ENCODE results near the gene ZNF101. TPM values are rescaled to one million over a fixed set of nuclear protein-coding genes. Genes with fewer than 3 reads are reported as not detected.

The ZNF101 gene
- total and polyA plus RNA-seq, 9 of the 15 experiments (the other 6 are each of a cell fraction or from before 2014, with no cell fraction given): 9.6 to 20.3 (median 12.4) TPM

- TF ChIP-seq TSHZ1 (CRISPR knock-in tag; IDR thresholded peaks at IDR 0.05) (no peak), NR2C1 (IDR thresholded peaks at IDR 0.05) (no peak), NR2C1 (tag; IDR thresholded peaks at IDR 0.05) (no peak), ZBTB34 (CRISPR knock-in tag; IDR thresholded peaks at IDR 0.05) (no peak), E2F1 (CRISPR knock-in tag; IDR thresholded peaks at IDR 0.05) (no peak), ETV1 (tag; conservative IDR thresholded peaks at IDR 0.05; ENCODE audit: low read depth) (0 out of 2 replicates have a peak, but pooled peaks have one; percentile 20), CEBPZ (IDR thresholded peaks at IDR 0.05; ENCODE audit: borderline replicate concordance, low read depth, low read length) (no peak), RBFOX2 (IDR thresholded peaks at IDR 0.05; ENCODE audit: low read depth, low read length) (peak; percentile 88), FOXA3 (CRISPR knock-in tag; conservative IDR thresholded peaks at IDR 0.05 in 1 of 2, IDR thresholded peaks at IDR 0.05 in 1 of 2) (no peak), ZKSCAN8 (CRISPR knock-in tag; IDR thresholded peaks at IDR 0.05) (no peak), ZNF511 (CRISPR knock-in tag; IDR thresholded peaks at IDR 0.05) (peak; percentile 74; the same call in 1 of the 2 replicates), GABPB1 (CRISPR knock-in tag; IDR thresholded peaks at IDR 0.05) (peak; percentile 44), GTF2A2 (tag; IDR thresholded peaks at IDR 0.05) (no peak), POU5F1 (IDR thresholded peaks at IDR 0.05; ENCODE audit: borderline replicate concordance, low read depth, low read length, partially characterized antibody) (no peak)
Observed at GRCh38 chr19:19732579-19733501, 64.2 kb downstream of the ZNF101 start, which contains the start of gene ZNF14 (continued).
